22Rv1 (cell line): ENCODE measurements around the gene FYN.

Experiments used
- ZFX ChIP-seq: fragments of 450-650 bp; IDR thresholded peaks from 2 replicates; pipeline ENCODE4 v1.6.1; 2017; ENCODE audit warnings: antibody characterized with exemption, borderline replicate concordance
- TF ChIP-seq, protein P1 (sequence below): fragments of 450-650 bp; IDR thresholded peaks from 2 replicates; pipeline ENCODE4 v1.5.1; 2017; ENCODE audit warnings: mild to moderate bottlenecking

DNA sequence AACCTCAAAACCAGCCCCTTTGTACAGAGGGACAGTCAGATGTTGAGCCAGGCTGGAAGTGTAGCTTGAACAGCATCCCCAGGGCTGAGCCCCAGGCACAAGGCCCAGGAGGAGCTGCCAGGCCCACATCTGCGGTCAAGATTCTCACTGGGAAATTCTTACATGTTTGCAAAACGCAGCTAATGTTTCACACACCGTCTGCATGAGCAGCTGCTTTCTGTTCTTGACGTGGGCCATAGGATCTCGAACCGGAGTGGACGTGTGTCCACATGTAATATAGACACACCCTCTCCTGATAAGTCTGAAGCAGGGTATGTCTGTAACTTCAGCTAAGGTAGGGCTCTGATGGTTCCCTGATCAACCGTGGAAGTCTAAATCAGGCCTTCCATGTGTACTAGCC, 226.3 kb downstream of the FYN start:
- TF ChIP-seq, protein P1, sequence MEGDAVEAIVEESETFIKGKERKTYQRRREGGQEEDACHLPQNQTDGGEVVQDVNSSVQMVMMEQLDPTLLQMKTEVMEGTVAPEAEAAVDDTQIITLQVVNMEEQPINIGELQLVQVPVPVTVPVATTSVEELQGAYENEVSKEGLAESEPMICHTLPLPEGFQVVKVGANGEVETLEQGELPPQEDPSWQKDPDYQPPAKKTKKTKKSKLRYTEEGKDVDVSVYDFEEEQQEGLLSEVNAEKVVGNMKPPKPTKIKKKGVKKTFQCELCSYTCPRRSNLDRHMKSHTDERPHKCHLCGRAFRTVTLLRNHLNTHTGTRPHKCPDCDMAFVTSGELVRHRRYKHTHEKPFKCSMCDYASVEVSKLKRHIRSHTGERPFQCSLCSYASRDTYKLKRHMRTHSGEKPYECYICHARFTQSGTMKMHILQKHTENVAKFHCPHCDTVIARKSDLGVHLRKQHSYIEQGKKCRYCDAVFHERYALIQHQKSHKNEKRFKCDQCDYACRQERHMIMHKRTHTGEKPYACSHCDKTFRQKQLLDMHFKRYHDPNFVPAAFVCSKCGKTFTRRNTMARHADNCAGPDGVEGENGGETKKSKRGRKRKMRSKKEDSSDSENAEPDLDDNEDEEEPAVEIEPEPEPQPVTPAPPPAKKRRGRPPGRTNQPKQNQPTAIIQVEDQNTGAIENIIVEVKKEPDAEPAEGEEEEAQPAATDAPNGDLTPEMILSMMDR: no peak
- TF ChIP-seq ZFX: no peak
